GM12875 (cell line): ENCODE results near the gene ZNF77.
"Not testable (repeated sequence)": the region's sequence is repeated elsewhere in the genome, so short reads cannot be mapped to it uniquely, and the experiment has no call there.

Experiments used
- H3K4me3 ChIP-seq: one replicate; pipeline ENCODE4 v1.5.1; 2011; ENCODE audit warnings: low read depth, low read length, control low read depth
- CTCF ChIP-seq: IDR thresholded peaks from 2 replicates; pipeline ENCODE4 v1.5.1; 2011; ENCODE audit warnings: low read depth, mild to moderate bottlenecking, control low read depth, inconsistent platforms, low read length, moderate library complexity, borderline replicate concordance; ENCODE audit not compliant: insufficient read depth

ZNF77 gene

DNA sequence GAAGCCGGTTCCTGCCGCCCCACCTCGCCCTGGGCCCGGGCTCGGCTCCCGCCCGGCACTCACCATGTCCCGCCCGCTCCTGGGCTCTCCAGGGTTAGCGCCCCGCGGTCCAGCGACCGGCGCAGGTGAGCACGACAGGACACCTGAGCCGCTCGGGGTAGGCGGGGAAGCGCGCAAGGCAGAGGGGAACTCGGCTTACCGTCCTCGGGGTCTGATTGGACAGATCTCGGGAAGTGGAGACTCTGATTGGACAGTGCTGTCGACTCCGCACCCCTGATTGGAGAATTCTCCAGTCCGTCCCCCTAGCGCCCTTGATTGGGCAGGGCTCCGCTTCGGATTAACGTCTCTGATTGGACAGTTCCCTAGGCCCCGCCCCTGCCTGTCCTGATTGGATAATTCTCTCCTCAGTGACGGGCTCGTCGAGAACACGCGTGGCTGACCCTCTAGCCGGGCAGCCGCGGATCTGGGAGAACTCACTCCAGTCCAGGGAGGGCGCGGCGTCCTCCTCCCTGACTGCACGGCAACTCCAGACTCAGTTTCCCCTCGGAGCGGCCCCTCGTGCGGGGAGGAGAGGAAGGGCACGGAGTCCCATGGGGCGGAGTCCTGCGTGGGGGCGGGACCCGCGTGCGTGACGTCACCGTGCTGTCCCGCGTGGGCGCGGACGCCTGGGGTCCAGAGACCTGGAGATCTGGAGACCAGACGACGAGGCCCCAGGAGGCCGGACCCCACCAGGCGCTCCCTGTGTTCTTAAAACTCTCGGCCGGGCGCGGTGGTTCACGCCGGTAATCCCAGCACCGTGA, at the start of gene ZNF77:
ZNF77 (minus strand) TSS at position 197 of the 800 bp plus-strand sequence; CDS start at position 66, 131 bp downstream.
- no peak for TF ChIP-seq CTCF
- peak within 1 kb of the TSS; percentile 80 for H3K4me3 ChIP-seq

DNA sequence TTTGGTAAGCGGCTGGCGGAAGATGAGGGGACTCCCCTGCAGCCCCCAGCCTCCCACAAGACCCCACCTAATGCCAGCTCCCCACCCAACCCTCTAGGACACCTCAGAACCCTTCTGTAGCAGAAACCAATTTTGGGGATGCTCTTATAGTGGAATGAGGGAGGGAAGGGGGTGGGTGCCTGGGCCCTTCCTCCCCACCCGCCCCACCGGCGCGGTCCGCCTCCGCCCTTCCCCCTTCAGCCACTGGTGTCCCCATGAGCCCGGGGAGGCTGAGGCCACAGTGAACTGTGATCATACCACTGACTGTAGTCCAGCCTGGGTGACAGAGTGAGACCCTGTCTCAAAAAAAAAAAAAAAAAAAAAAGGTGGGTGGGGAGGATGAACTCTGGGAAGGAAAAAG, 48.8 kb upstream of the ZNF77 start:
- no peak for TF ChIP-seq CTCF
- H3K4me3 ChIP-seq: no peak overlapping the region

DNA sequence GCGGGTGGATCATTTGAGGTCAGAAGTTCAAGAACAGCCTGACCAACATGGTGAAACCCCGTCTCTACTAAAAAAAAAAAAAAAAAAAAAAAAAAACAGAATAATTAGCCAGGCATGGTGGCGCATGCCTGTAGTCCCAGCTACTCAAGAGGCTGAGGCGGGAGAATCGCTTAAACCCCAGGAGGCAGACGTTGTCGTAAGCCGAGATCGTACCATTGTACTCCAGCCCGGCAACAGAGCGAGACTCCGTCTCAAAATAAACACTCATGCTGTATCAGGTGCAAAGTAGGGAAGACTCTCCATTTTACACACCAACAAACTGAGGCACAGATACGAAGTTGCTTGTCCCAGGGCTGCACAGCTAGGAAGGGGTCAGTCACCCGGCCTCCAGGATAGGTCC, 48.2 kb upstream of the ZNF77 start:
- TF ChIP-seq CTCF: no peak
- no peak overlapping the region for H3K4me3 ChIP-seq

GRCh38 chr19:2992333-2992732, 47.6 kb upstream of the ZNF77 start:
- H3K4me3 ChIP-seq: not testable (repeated sequence)

DNA sequence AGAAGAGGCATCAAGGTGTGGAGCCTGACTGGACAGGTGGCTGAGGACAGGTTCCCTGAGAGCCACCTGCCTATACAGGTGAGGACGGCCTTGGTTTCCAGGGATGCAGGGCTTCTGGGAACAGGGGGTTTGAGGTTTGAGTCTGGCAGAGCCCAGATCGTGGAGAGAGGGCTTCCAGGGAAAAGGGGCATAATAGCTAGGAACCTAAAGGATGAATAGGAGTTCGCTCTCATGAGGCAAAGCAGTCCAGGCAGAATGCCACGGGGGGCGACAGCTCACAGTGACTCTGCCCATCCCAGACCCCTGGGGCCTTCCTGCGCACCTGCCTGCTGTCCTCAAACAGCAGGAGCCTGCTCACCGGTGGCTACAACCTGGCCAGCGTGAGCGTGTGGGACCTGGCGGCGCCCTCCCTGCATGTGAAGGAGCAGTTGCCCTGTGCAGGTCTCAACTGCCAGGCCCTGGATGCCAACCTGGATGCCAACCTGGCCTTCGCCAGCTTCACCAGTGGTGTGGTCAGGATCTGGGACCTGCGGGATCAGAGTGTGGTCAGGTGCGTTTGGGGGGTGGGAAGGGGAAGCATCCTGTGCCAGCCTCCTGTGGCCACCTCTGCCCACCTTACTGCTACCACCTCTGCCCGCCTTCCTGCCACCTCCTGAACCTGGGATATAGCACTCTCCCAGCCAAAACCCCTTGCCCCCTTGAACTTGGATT, 44.6 kb upstream of the ZNF77 start:
- H3K4me3 ChIP-seq: no peak overlapping the region
- TF ChIP-seq CTCF: no peak

DNA sequence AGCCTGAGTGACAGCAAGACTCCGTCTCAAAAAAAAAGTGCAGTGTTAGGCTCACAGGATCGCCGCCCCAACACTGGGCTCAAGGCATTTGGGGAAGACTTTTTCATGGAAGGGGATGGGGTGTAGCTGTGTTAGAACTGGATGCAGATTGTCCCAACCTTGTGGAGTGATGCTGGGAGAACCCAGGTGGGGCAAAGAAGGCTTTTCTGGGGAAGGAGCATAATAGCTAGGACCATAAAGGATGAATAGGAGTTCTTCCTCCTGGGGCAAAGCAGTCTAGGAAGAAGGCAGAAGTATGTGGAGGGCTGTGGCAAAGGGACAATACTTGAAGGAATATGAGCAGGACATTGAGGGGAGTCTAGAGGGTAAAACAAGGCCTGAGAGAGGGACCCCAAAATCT, 43.8 kb upstream of the ZNF77 start:
- no peak overlapping the region for H3K4me3 ChIP-seq
- no peak for TF ChIP-seq CTCF

DNA sequence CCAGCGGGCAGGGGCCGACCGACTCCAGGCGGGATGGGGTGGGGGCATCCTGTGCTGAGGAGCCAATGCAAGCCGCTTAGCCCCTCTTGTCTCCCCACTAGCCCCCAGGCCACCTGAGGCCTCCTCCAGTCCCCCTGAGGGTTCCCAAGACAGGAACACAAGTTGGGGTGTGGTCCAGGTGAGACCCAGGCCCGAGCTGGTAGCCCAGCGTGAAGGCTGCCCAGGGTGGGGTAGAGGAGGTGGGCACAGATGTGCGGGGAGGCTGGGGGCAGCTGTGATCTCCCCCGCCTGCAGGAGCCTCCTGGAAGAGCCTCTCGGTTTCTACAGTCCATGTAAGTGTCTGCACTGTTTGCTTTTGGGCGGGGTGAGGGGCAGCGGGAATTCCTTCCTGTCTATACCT, 43.0 kb upstream of the ZNF77 start:
- H3K4me3 ChIP-seq: no peak overlapping the region
- no peak for TF ChIP-seq CTCF
